ENCODE data around the gene TTC34.

TTC34 gene

DNA sequence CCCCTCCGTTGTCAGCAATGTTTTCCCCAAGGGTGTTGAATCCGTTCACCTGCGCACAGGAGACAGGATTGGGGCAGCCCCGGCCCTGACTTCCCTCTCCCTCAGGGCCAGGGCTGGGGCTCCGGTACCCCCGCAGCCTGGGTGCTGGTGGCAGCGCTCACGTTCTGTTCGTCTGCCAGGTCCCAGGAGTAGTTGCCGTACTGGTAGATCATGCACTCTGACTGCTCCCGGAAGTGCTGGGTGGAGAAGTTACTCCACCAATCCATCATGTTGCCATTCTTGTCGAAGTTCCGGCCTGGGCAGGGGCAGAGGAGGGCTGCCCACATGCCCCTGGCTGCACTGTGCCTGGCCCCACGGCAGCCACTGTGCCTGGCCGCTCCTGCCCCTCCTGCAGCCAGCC is 208.8 kb downstream of the TTC34 start:
- DNase-seq (ENCODE audit: low spot score): no peak
- H3K9ac ChIP-seq (ENCODE audit: low read depth, low read length, poor library complexity): no peak overlapping the region

GRCh38 chr1:2591581-2592261 is 209.8 kb downstream of the TTC34 start:
- Histone ChIP-seq H2AFZ (ENCODE audit: low read length) (no peak overlapping the region), H3K27me3 (ENCODE audit: control insufficient read depth in 3 of 3, insufficient read depth in 3 of 3, low read depth in 1 of 3, low read length in 3 of 3) (peaks cover 0 to 9% (median 0%) of the 10 kb centered on the region in 3 experiments), H3K36me3 (replicated peaks in 1 of 2; ENCODE audit: control insufficient read depth in 2 of 2, insufficient read depth in 2 of 2, low read length in 2 of 2) (peaks cover 7 to 9% of the 10 kb centered on the region in 2 donors), H2BK12ac (ENCODE audit: low read length) (no peak overlapping the region), H3K4me2 (ENCODE audit: insufficient read depth, low read length, poor library complexity, severe bottlenecking) (no peak overlapping the region), H3K9me3 (replicated peaks in 1 of 2; ENCODE audit: control insufficient read depth in 2 of 2, insufficient read depth in 1 of 2, low read depth in 1 of 2, low read length in 2 of 2) (peaks cover 0 to 14% of the 10 kb centered on the region in 2 donors), H3K4me3 (ENCODE audit: low read length in 2 of 2) (no peak overlapping the region), H3K23ac (ENCODE audit: low read depth, low read length, poor library complexity) (no peak overlapping the region), H3K14ac (ENCODE audit: low read length) (no peak overlapping the region), H3K18ac (ENCODE audit: low read length) (peak overlapping the region; percentile 28), H3K4ac (ENCODE audit: low read length) (no peak overlapping the region), H3K9ac (ENCODE audit: low read depth, low read length, poor library complexity) (no peak overlapping the region), H3K79me1 (ENCODE audit: low read depth, low read length) (peaks cover 12% of the 10 kb centered on the region), H2AK5ac (ENCODE audit: low read depth, low read length) (no peak overlapping the region), H2BK15ac (ENCODE audit: low read length) (no peak overlapping the region), H2BK5ac (ENCODE audit: low read length) (no peak overlapping the region), H4K8ac (ENCODE audit: low read depth, low read length) (no peak overlapping the region), H3K27ac (replicated peaks; ENCODE audit: low read length) (no peak overlapping the region), H4K91ac (ENCODE audit: low read depth, low read length, poor library complexity) (no peak overlapping the region), H3K4me1 (ENCODE audit: control insufficient read depth in 2 of 2, insufficient read depth in 1 of 2, low read depth in 1 of 2, low read length in 2 of 2) (peaks cover 4 to 5% of the 10 kb centered on the region in 2 donors), H2BK120ac (ENCODE audit: low read depth, low read length) (no peak overlapping the region)
- no peak for DNase-seq (ENCODE audit: low spot score)
- no CpG with 5 or more reads among the region's 12 CpGs for WGBS, 2 donors (ENCODE audit: extremely low coverage in 2 of 2, insufficient read length in 2 of 2, insufficient replicate concordance in 1 of 2)

More for the DNA sequence above, 208.8 kb downstream of the TTC34 start:
- Histone ChIP-seq H3K36me3 (replicated peaks in 1 of 2; ENCODE audit: control insufficient read depth in 2 of 2, insufficient read depth in 2 of 2, low read length in 2 of 2) (peaks cover 7 to 9% of the 10 kb centered on the region in 2 donors), H2BK15ac (ENCODE audit: low read length) (no peak overlapping the region), H3K23ac (ENCODE audit: low read depth, low read length, poor library complexity) (no peak overlapping the region), H3K4ac (ENCODE audit: low read length) (no peak overlapping the region), H3K4me2 (ENCODE audit: insufficient read depth, low read length, poor library complexity, severe bottlenecking) (peak overlapping the region; percentile 11), H3K14ac (ENCODE audit: low read length) (peak overlapping the region; percentile 38), H2BK12ac (ENCODE audit: low read length) (no peak overlapping the region), H2BK120ac (ENCODE audit: low read depth, low read length) (no peak overlapping the region), H2AFZ (ENCODE audit: low read length) (no peak overlapping the region), H4K91ac (ENCODE audit: low read depth, low read length, poor library complexity) (peak overlapping the region; percentile 85), H3K4me3 (ENCODE audit: low read length in 2 of 2) (no peak overlapping the region), H3K27me3 (ENCODE audit: control insufficient read depth in 3 of 3, insufficient read depth in 3 of 3, low read depth in 1 of 3, low read length in 3 of 3) (peaks cover 0 to 15% (median 0%) of the 10 kb centered on the region in 3 experiments), H3K18ac (ENCODE audit: low read length) (no peak overlapping the region), H3K4me1 (ENCODE audit: control insufficient read depth in 2 of 2, insufficient read depth in 1 of 2, low read depth in 1 of 2, low read length in 2 of 2) (peaks cover 0 to 3% of the 10 kb centered on the region in 2 donors), H2BK5ac (ENCODE audit: low read length) (no peak overlapping the region), H3K9me3 (replicated peaks in 1 of 2; ENCODE audit: control insufficient read depth in 2 of 2, insufficient read depth in 1 of 2, low read depth in 1 of 2, low read length in 2 of 2) (peaks cover 0 to 14% of the 10 kb centered on the region in 2 donors), H4K8ac (ENCODE audit: low read depth, low read length) (no peak overlapping the region), H3K79me1 (ENCODE audit: low read depth, low read length) (peaks cover 8% of the 10 kb centered on the region), H3K27ac (replicated peaks; ENCODE audit: low read length) (no peak overlapping the region), H2AK5ac (ENCODE audit: low read depth, low read length) (peak overlapping the region; percentile 70)
- WGBS, 2 donors (ENCODE audit: extremely low coverage in 2 of 2, insufficient read length in 2 of 2, insufficient replicate concordance in 1 of 2): no CpG with 5 or more reads among the region's 15 CpGs

DNA sequence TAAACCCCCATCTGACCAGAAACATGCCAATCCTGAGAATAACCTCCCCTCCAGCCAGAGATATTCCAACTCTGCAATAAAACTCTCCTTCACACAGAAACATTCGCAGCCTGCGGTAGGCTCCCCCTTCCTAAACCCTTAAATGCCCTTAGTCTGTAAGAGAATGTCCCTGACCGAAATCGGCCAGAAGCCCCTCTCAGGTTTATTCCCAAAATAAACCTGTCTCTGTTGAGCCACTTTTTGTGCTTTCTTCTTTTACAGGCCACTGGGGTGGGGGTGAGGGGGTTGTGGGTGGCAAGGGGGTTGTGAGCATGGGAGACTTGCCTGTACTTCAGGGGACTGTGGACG is 210.3 kb downstream of the TTC34 start:
- WGBS, 2 donors (ENCODE audit: extremely low coverage in 2 of 2, insufficient read length in 2 of 2, insufficient replicate concordance in 1 of 2): no CpG with 5 or more reads among the region's 5 CpGs
- no peak overlapping the region for H3K18ac ChIP-seq (ENCODE audit: low read length)
- no peak overlapping the region for H4K8ac ChIP-seq (ENCODE audit: low read depth, low read length)
- H2AK5ac ChIP-seq (ENCODE audit: low read depth, low read length): no peak overlapping the region
- H3K14ac ChIP-seq (ENCODE audit: low read length): no peak overlapping the region
- H2BK120ac ChIP-seq (ENCODE audit: low read depth, low read length): no peak overlapping the region
- H2AFZ ChIP-seq (ENCODE audit: low read length): no peak overlapping the region
- no peak overlapping the region for H3K4me2 ChIP-seq (ENCODE audit: insufficient read depth, low read length, poor library complexity, severe bottlenecking)
- H3K27ac ChIP-seq (replicated peaks; ENCODE audit: low read length): no peak overlapping the region
- no peak for DNase-seq (ENCODE audit: low spot score)
- no peak overlapping the region for H4K91ac ChIP-seq (ENCODE audit: low read depth, low read length, poor library complexity)
- H3K9ac ChIP-seq (ENCODE audit: low read depth, low read length, poor library complexity): no peak overlapping the region
- no peak overlapping the region for H3K4me3 ChIP-seq (ENCODE audit: low read length in 2 of 2)
- H3K9me3 ChIP-seq (replicated peaks in 1 of 2; ENCODE audit: control insufficient read depth in 2 of 2, insufficient read depth in 1 of 2, low read depth in 1 of 2, low read length in 2 of 2): peaks cover 0 to 14% of the 10 kb centered on the region in 2 donors
- H3K79me1 ChIP-seq (ENCODE audit: low read depth, low read length): peaks cover 12% of the 10 kb centered on the region
- no peak overlapping the region for H2BK5ac ChIP-seq (ENCODE audit: low read length)
- no peak overlapping the region for H3K23ac ChIP-seq (ENCODE audit: low read depth, low read length, poor library complexity)
- H2BK15ac ChIP-seq (ENCODE audit: low read length): no peak overlapping the region
- H3K36me3 ChIP-seq (replicated peaks in 1 of 2; ENCODE audit: control insufficient read depth in 2 of 2, insufficient read depth in 2 of 2, low read length in 2 of 2): peaks cover 7 to 9% of the 10 kb centered on the region in 2 donors
- H3K4me1 ChIP-seq (ENCODE audit: control insufficient read depth in 2 of 2, insufficient read depth in 1 of 2, low read depth in 1 of 2, low read length in 2 of 2): peaks cover 4 to 5% of the 10 kb centered on the region in 2 donors
- H3K27me3 ChIP-seq (ENCODE audit: control insufficient read depth in 3 of 3, insufficient read depth in 3 of 3, low read depth in 1 of 3, low read length in 3 of 3): peaks cover 0 to 9% (median 0%) of the 10 kb centered on the region in 3 experiments
- H3K4ac ChIP-seq (ENCODE audit: low read length): no peak overlapping the region
- H2BK12ac ChIP-seq (ENCODE audit: low read length): no peak overlapping the region

GRCh38 chr1:2590233-2591141 is 211.0 kb downstream of the TTC34 start:
- DNase-seq (ENCODE audit: low spot score): no peak
- no peak overlapping the region for H3K4me3 ChIP-seq (ENCODE audit: low read length in 2 of 2)
- H3K36me3 ChIP-seq (replicated peaks in 1 of 2; ENCODE audit: control insufficient read depth in 2 of 2, insufficient read depth in 2 of 2, low read length in 2 of 2): peaks cover 7 to 9% of the 10 kb centered on the region in 2 donors
- peaks cover 0 to 5% (median 0%) of the 10 kb centered on the region in 3 experiments for H3K27me3 ChIP-seq (ENCODE audit: control insufficient read depth in 3 of 3, insufficient read depth in 3 of 3, low read depth in 1 of 3, low read length in 3 of 3)
- no peak overlapping the region for H2BK15ac ChIP-seq (ENCODE audit: low read length)
- no peak overlapping the region for H3K18ac ChIP-seq (ENCODE audit: low read length)
- H2AFZ ChIP-seq (ENCODE audit: low read length): no peak overlapping the region
- WGBS, 2 donors (ENCODE audit: extremely low coverage in 2 of 2, insufficient read length in 2 of 2, insufficient replicate concordance in 1 of 2): no CpG with 5 or more reads among the region's 31 CpGs
- peaks cover 0 to 14% of the 10 kb centered on the region in 2 donors for H3K9me3 ChIP-seq (replicated peaks in 1 of 2; ENCODE audit: control insufficient read depth in 2 of 2, insufficient read depth in 1 of 2, low read depth in 1 of 2, low read length in 2 of 2)
- H3K4me2 ChIP-seq (ENCODE audit: insufficient read depth, low read length, poor library complexity, severe bottlenecking): no peak overlapping the region
- H3K23ac ChIP-seq (ENCODE audit: low read depth, low read length, poor library complexity): no peak overlapping the region
- no peak overlapping the region for H2BK120ac ChIP-seq (ENCODE audit: low read depth, low read length)
- H2BK5ac ChIP-seq (ENCODE audit: low read length): peak overlapping the region; percentile 53
- H3K27ac ChIP-seq (replicated peaks; ENCODE audit: low read length): no peak overlapping the region
- no peak overlapping the region for H3K9ac ChIP-seq (ENCODE audit: low read depth, low read length, poor library complexity)
- H2BK12ac ChIP-seq (ENCODE audit: low read length): no peak overlapping the region
- no peak overlapping the region for H3K14ac ChIP-seq (ENCODE audit: low read length)
- no peak overlapping the region for H4K8ac ChIP-seq (ENCODE audit: low read depth, low read length)
- no peak overlapping the region for H3K4ac ChIP-seq (ENCODE audit: low read length)
- H3K4me1 ChIP-seq (ENCODE audit: control insufficient read depth in 2 of 2, insufficient read depth in 1 of 2, low read depth in 1 of 2, low read length in 2 of 2): peaks cover 4 to 5% of the 10 kb centered on the region in 2 donors
- no peak overlapping the region for H2AK5ac ChIP-seq (ENCODE audit: low read depth, low read length)
- peaks cover 12% of the 10 kb centered on the region for H3K79me1 ChIP-seq (ENCODE audit: low read depth, low read length)
- no peak overlapping the region for H4K91ac ChIP-seq (ENCODE audit: low read depth, low read length, poor library complexity)
